SK-N-SH (cell line): ENCODE results near the gene CTTN.

ENCODE experiments used
- CTCF ChIP-seq: fragments of 200-600 bp; sonication (generic); IDR thresholded peaks from 2 replicates; pipeline ENCODE4 v1.6.1; 2017; ENCODE audit warnings: antibody characterized with exemption, mild to moderate bottlenecking, moderate library complexity
- EP300 ChIP-seq, 2 experiments: IDR thresholded peaks; 2 replicates each; pipeline versions ENCODE4 v1.4.0 to v1.6.1; 2012; ENCODE audit warnings: borderline replicate concordance in 1 of 2, low read depth in 1 of 2, low read length in 1 of 2
- EZH2phosphoT487 ChIP-seq: fragments of 200-600 bp; sonication (generic); IDR thresholded peaks from 2 replicates; pipeline ENCODE4 v1.6.1; 2017; ENCODE audit warnings: low read depth, mixed run types, mild to moderate bottlenecking, antibody characterized with exemption, moderate library complexity, borderline replicate concordance
- GATA2 ChIP-seq: sonication (generic); formaldehyde crosslinking; IDR thresholded peaks from 2 replicates; pipeline ENCODE4 v1.5.0; 2020; ENCODE audit warnings: mild to moderate bottlenecking, missing genetic modification reagents
- IRF3 ChIP-seq: fragments of 150-350 bp; IDR thresholded peaks from 2 replicates; pipeline ENCODE4 v1.6.1; 2016; ENCODE audit warnings: mild to moderate bottlenecking, low read depth, low read length
- MAX ChIP-seq: IDR thresholded peaks from 2 replicates; pipeline ENCODE4 v1.4.0; 2012; ENCODE audit warnings: low read depth
- POLR2AphosphoS5 ChIP-seq: IDR thresholded peaks from 2 replicates; pipeline ENCODE4 v1.6.1; 2012; ENCODE audit warnings: low read depth, low read length
- RAD21 ChIP-seq: IDR thresholded peaks from 2 replicates; pipeline ENCODE4 v1.6.1; 2012; ENCODE audit warnings: mild to moderate bottlenecking, low read length
- RCOR1 ChIP-seq: fragments of 150-350 bp; IDR thresholded peaks from 2 replicates; pipeline ENCODE4 v1.6.1; 2017; ENCODE audit warnings: antibody characterized with exemption, low read length
- RFX5 ChIP-seq: IDR thresholded peaks from 2 replicates; pipeline ENCODE4 v1.6.1; 2012; ENCODE audit warnings: mild to moderate bottlenecking, improper control_type of control experiment, low read length

GRCh38 chr11:70383664-70384565 lies 14.4 kb upstream of the CTTN start:
- TF ChIP-seq EP300 (IDR thresholded peaks at IDR 0.05; ENCODE audit: borderline replicate concordance in 1 of 2, low read depth in 1 of 2, low read length in 1 of 2) (no peak), CTCF (no peak), RCOR1 (no peak), MAX (no peak), RFX5 (no peak), EZH2phosphoT487 (no peak), IRF3 (no peak), POLR2AphosphoS5 (no peak), RAD21 (no peak), GATA2 (CRISPR knock-in tag) (no peak)
